MCF 10A (cell line): Measurements from ENCODE around the gene BNC2. TPM values are rescaled to one million over a fixed set of nuclear protein-coding genes. Genes with fewer than 3 reads are reported as not detected.

Experiments
- BruUV-seq: library from RNA; stranded (reverse); fragments of 400-500 nt; replicated peaks from 2 replicates; lab custom pipeline; 2021; lab: Mats Ljungman, UMichigan
- CTCF ChIA-PET: fragments of 300-600 bp; sonication (Branson Sonifier 250); formaldehyde crosslinking; extraction: SDS; loops from one replicate; lab custom pipeline; 2021; ENCODE audit warnings: antibody characterized with exemption, inconsistent platforms; lab: Yijun Ruan, JAX
- POLR2A ChIA-PET: fragments of 300-600, 350-650 bp; sonication (Branson Sonifier 250); formaldehyde crosslinking; extraction: SDS; loops from one replicate; lab custom pipeline; 2020; ENCODE audit warnings: antibody characterized with exemption, inconsistent platforms; lab: Yijun Ruan, JAX
- DNase-seq: peaks from one replicate; pipeline ENCODE4 v3.0.0-alpha.2; 2018; ENCODE audit not compliant: unreplicated experiment
- H3K27ac Mint-ChIP-seq: one replicate; pipeline ENCODE4 v1.8.0; 2022; ENCODE audit warnings: mild to moderate bottlenecking, low read depth, mixed read lengths; ENCODE audit not compliant: unreplicated experiment
- H3K27me3 Mint-ChIP-seq: one replicate; pipeline ENCODE4 v1.8.0; 2022; ENCODE audit warnings: mixed read lengths; ENCODE audit not compliant: insufficient read depth, unreplicated experiment
- H3K36me3 Mint-ChIP-seq: one replicate; pipeline ENCODE4 v1.8.0; 2022; ENCODE audit warnings: mild to moderate bottlenecking, moderate library complexity, mixed read lengths; ENCODE audit not compliant: insufficient read depth, unreplicated experiment
- H3K4me1 Mint-ChIP-seq: one replicate; pipeline ENCODE4 v1.8.0; 2022; ENCODE audit warnings: mixed read lengths; ENCODE audit not compliant: insufficient read depth, unreplicated experiment
- H3K4me3 Mint-ChIP-seq: one replicate; pipeline ENCODE4 v1.8.0; 2022; ENCODE audit warnings: mild to moderate bottlenecking, moderate library complexity, mixed read lengths; ENCODE audit not compliant: unreplicated experiment
- H3K9me3 Mint-ChIP-seq: one replicate; pipeline ENCODE4 v1.8.0; 2022; ENCODE audit warnings: mixed read lengths; ENCODE audit not compliant: unreplicated experiment
- CTCF ChIP-seq: fragments of 200-600 bp; IDR thresholded peaks from one replicate; pipeline ENCODE4 v1.8.0; 2022; ENCODE audit warnings: antibody characterized with exemption, mild to moderate bottlenecking; ENCODE audit not compliant: unreplicated experiment
- intact Hi-C: fragments of 100-400 bp; cut with micrococcal nuclease; formaldehyde crosslinking; loops from 2 replicates; pipeline ENCODE4 v1.14.1; 2022
- total RNA-seq: library from RNA; stranded (reverse); gene quantifications from 2 replicates; pipeline ENCODE4 v1.2.3, GENCODE V29; 2022

The BNC2 gene
- total RNA-seq, 1 experiment from 2014 or later = not detected

- intact Hi-C loops = no loop called here
- Mint-ChIP-seq H3K4me3 (no peak overlapping the region), H3K36me3 (no peaks in the 10 kb centered on the region), H3K4me1 (no peaks in the 10 kb centered on the region), H3K9me3 (no peaks in the 10 kb centered on the region), H3K27ac (no peak overlapping the region), H3K27me3 (no peaks in the 10 kb centered on the region)
- ChIA-PET CTCF (interaction anchor here (0.8 kb wide), 1 partner anchor 9 kb away, joined by 3 read pairs; no protein-coding TSS in a partner anchor), POLR2A (no interaction called here)
- no TSS peak for BruUV-seq
- no peak for TF ChIP-seq CTCF
- no peak for DNase-seq
Measured at GRCh38 chr9:16597136-16597535, 273.3 kb downstream of the BNC2 start.

- Mint-ChIP-seq H3K9me3 (no peaks in the 10 kb centered on the region), H3K4me3 (no peak overlapping the region), H3K27me3 (no peaks in the 10 kb centered on the region), H3K4me1 (no peaks in the 10 kb centered on the region), H3K27ac (no peak overlapping the region), H3K36me3 (no peaks in the 10 kb centered on the region)
- no peak for TF ChIP-seq CTCF
- DNase-seq = no peak
- BruUV-seq = no TSS peak
- intact Hi-C loops = no loop called here
- POLR2A ChIA-PET = interaction anchor here (0.7 kb wide), 1 partner anchor 120 kb away, joined by 3 read pairs; no protein-coding TSS in a partner anchor
- CTCF ChIA-PET = interaction anchor here (1.0 kb wide), 1 partner anchor 16 kb away, joined by 3 read pairs; no protein-coding TSS in a partner anchor
Measured at GRCh38 chr9:16595227-16595626, 275.2 kb downstream of the BNC2 start.

GRCh38 chr9:16594787-16595186 lies 275.7 kb downstream of the BNC2 start:
- Mint-ChIP-seq H3K9me3 (no peaks in the 10 kb centered on the region), H3K4me1 (no peaks in the 10 kb centered on the region), H3K4me3 (no peak overlapping the region), H3K27me3 (no peaks in the 10 kb centered on the region), H3K27ac (no peak overlapping the region), H3K36me3 (no peaks in the 10 kb centered on the region)
- ChIA-PET CTCF (interaction anchor here (1.0 kb wide), 1 partner anchor 17 kb away, joined by 3 read pairs; no protein-coding TSS in a partner anchor), POLR2A (no interaction called here)
- no peak for TF ChIP-seq CTCF
- DNase-seq = no peak
- intact Hi-C loops = no loop called here
- no TSS peak for BruUV-seq

- DNase-seq = no peak
- Mint-ChIP-seq H3K4me3 (no peak overlapping the region), H3K9me3 (no peaks in the 10 kb centered on the region), H3K27ac (no peak overlapping the region), H3K27me3 (no peaks in the 10 kb centered on the region), H3K4me1 (no peaks in the 10 kb centered on the region), H3K36me3 (no peaks in the 10 kb centered on the region)
- TF ChIP-seq CTCF = no peak
- CTCF ChIA-PET = no interaction called here
- intact Hi-C loops = no loop called here
- POLR2A ChIA-PET = interaction anchor here (0.6 kb wide), 1 partner anchor 194 kb away, joined by 3 read pairs; no protein-coding TSS in a partner anchor
- no TSS peak for BruUV-seq
Measured at GRCh38 chr9:16593746-16594145, 276.7 kb downstream of the BNC2 start.
